OCI-LY7 (cell line): ENCODE data around the gene INHBE. TPM values are rescaled to one million over a fixed set of nuclear protein-coding genes. Genes with fewer than 3 reads are reported as not detected.
A peak's percentile ranks its signal among the peaks of the same experiment; 100 is the strongest.

Experiments used
- BruUV-seq: library from RNA; stranded (reverse); fragments of 400-500 nt; replicated peaks from 2 replicates; lab custom pipeline; 2021; lab: Mats Ljungman, UMichigan
- CTCF ChIA-PET: fragments of 300-600 bp; sonication (Branson Sonifier 250); formaldehyde crosslinking; loops from one replicate; lab custom pipeline; 2022; ENCODE audit warnings: antibody characterized with exemption; ENCODE audit not compliant: unreplicated experiment; lab: Charles Lee
- POLR2A ChIA-PET: fragments of 300-600 bp; sonication (Branson Sonifier 250); formaldehyde crosslinking; loops from one replicate; lab custom pipeline; 2022; ENCODE audit warnings: antibody characterized with exemption; lab: Charles Lee
- DNase-seq: peaks from one replicate; pipeline ENCODE4 v3.0.0-alpha.2; 2015; ENCODE audit warnings: low spot score
- H2AFZ ChIP-seq: fragments of 200-600 bp; sonication (generic), shearing (Covaris generic); 2 replicates; pipeline ENCODE4 v1.6.1; 2014; ENCODE audit warnings: mild to moderate bottlenecking, antibody characterized with exemption, low read length, moderate library complexity
- H3K27ac ChIP-seq: fragments of 200-600 bp; sonication (generic); 2 replicates; pipeline ENCODE4 v1.5.1; 2014; ENCODE audit warnings: mixed run types, low read depth, mild to moderate bottlenecking, moderate library complexity, low read length, inconsistent platforms; ENCODE audit not compliant: poor library complexity, severe bottlenecking
- H3K36me3 ChIP-seq: fragments of 200-600 bp; sonication (generic); 2 replicates; pipeline ENCODE4 v1.6.1; 2014; ENCODE audit warnings: mild to moderate bottlenecking, antibody characterized with exemption, low read length, moderate library complexity, mixed read lengths; ENCODE audit not compliant: insufficient read depth
- H3K4me1 ChIP-seq: fragments of 200-600 bp; sonication (generic); 2 replicates; pipeline ENCODE4 v1.5.1; 2014; ENCODE audit warnings: mild to moderate bottlenecking, low read length; ENCODE audit not compliant: insufficient read depth, poor library complexity, severe bottlenecking
- H3K4me2 ChIP-seq: fragments of 200-600 bp; sonication (generic); 2 replicates; pipeline ENCODE4 v1.6.1; 2014; ENCODE audit warnings: mild to moderate bottlenecking, low read length
- H3K4me3 ChIP-seq: fragments of 200-600 bp; sonication (generic); 2 replicates; pipeline ENCODE4 v1.5.1; 2014; ENCODE audit warnings: mild to moderate bottlenecking, low read depth, low read length; ENCODE audit not compliant: poor library complexity, severe bottlenecking
- H3K79me2 ChIP-seq: fragments of 200-600 bp; sonication (generic); 2 replicates; pipeline ENCODE4 v1.6.1; 2016; ENCODE audit warnings: low read depth, mild to moderate bottlenecking, low read length, moderate library complexity, mixed read lengths; ENCODE audit not compliant: insufficient read depth
- H3K9me2 ChIP-seq: fragments of 200-600 bp; sonication (generic); 2 replicates; pipeline ENCODE4 v1.6.1; 2016; ENCODE audit warnings: mild to moderate bottlenecking, low read length, mixed read lengths; ENCODE audit not compliant: insufficient read depth
- H3K9me3 ChIP-seq: fragments of 200-600 bp; sonication (generic); 2 replicates; pipeline ENCODE4 v1.6.1; 2014; ENCODE audit warnings: mild to moderate bottlenecking, mixed run types, low read length, mixed read lengths
- H4K20me1 ChIP-seq: fragments of 200-600 bp; sonication (generic); 2 replicates; pipeline ENCODE4 v1.6.1; 2014; ENCODE audit warnings: mild to moderate bottlenecking, antibody characterized with exemption, low read length, moderate library complexity, mixed read lengths; ENCODE audit not compliant: insufficient read depth
- EZH2phosphoT487 ChIP-seq: fragments of 200-600 bp; sonication (generic); IDR thresholded peaks from 2 replicates; pipeline ENCODE4 v1.6.1; 2018; ENCODE audit warnings: low read depth, borderline replicate concordance, mild to moderate bottlenecking, mixed run types, antibody characterized with exemption, low read length, moderate library complexity, mixed read lengths
- intact Hi-C: fragments of 100-400 bp; cut with micrococcal nuclease; formaldehyde crosslinking; loops from one replicate; pipeline ENCODE4 v1.10.0; 2022; ENCODE audit not compliant: unreplicated experiment
- total RNA-seq, 2 experiments: library from RNA; depleted of rRNA in 1 of 2; stranded (reverse); fragments of >200 nt in 1 of 2; shearing (Covaris generic) in 1 of 2; gene quantifications; 2 replicates each; pipeline ENCODE4 v1.2.3, GENCODE V29; 2014 to 2022
- TF ChIP-seq, protein P1 (sequence below): fragments of 200-600 bp; sonication (generic); conservative IDR thresholded peaks from 2 replicates; pipeline ENCODE4 v1.5.1; 2014; ENCODE audit warnings: mild to moderate bottlenecking, antibody characterized with exemption, low read length, moderate library complexity, mixed read lengths

The INHBE gene
- total RNA-seq, 2 experiments from 2014 or later = 3.2 to 4.0 TPM

DNA sequence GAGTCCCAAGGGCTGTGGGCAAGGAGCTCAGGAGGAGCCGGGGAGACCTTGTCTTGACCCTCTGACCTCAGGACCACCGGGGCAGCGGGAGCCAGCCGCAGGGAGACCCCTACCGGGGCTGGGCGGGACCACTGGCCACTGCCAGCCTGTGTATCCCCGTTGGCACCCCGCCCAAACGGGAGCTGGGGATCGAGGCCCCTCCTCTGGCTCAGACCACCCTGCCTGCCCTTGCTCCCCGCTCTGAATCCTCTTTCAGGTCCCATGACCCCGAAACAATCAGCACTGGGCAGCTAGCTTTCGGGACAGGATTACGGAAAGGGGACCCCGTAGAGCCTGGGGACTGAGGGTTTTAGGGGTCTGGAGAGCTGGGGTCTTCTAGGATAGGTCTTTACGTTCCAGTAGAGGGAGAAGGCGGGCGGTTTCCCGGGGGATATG lies 5.8 kb downstream of the INHBE start:
- H3K9me2 ChIP-seq = no peaks in the 10 kb centered on the region
- H2AFZ ChIP-seq = no peak overlapping the region; the same call in 1 of the 2 replicates
- H3K36me3 ChIP-seq = no peaks in the 10 kb centered on the region
- no peaks in the 10 kb centered on the region for H3K9me3 ChIP-seq
- H3K4me1 ChIP-seq = peaks cover 31% of the 10 kb centered on the region
- no peaks in the 10 kb centered on the region for H4K20me1 ChIP-seq
- H3K27ac ChIP-seq = peak overlapping the region; percentile 28
- no peaks in the 10 kb centered on the region for H3K79me2 ChIP-seq
- POLR2A ChIA-PET = interaction anchor here (1.2 kb wide), 2 partner anchors 19 to 231 kb away, joined by 3 to 5 read pairs; partner anchors contain the start of genes ARHGAP9 and SHMT2
- TF ChIP-seq EZH2phosphoT487 = no peak
- TF ChIP-seq, protein P1, sequence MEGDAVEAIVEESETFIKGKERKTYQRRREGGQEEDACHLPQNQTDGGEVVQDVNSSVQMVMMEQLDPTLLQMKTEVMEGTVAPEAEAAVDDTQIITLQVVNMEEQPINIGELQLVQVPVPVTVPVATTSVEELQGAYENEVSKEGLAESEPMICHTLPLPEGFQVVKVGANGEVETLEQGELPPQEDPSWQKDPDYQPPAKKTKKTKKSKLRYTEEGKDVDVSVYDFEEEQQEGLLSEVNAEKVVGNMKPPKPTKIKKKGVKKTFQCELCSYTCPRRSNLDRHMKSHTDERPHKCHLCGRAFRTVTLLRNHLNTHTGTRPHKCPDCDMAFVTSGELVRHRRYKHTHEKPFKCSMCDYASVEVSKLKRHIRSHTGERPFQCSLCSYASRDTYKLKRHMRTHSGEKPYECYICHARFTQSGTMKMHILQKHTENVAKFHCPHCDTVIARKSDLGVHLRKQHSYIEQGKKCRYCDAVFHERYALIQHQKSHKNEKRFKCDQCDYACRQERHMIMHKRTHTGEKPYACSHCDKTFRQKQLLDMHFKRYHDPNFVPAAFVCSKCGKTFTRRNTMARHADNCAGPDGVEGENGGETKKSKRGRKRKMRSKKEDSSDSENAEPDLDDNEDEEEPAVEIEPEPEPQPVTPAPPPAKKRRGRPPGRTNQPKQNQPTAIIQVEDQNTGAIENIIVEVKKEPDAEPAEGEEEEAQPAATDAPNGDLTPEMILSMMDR = no peak
- peak overlapping the region; percentile 77 for H3K4me3 ChIP-seq
- DNase-seq = no peak
- CTCF ChIA-PET = interaction anchor here (0.6 kb wide), 1 partner anchor 263 kb away, joined by 4 read pairs; no protein-coding TSS in a partner anchor
- intact Hi-C loops = loop anchor here (5.0 kb wide), 1 partner anchor 219 kb away; no protein-coding TSS in a partner anchor
- peak overlapping the region; percentile 90 for H3K4me2 ChIP-seq
- no TSS peak for BruUV-seq

GRCh38 chr12:57461276-57461916 lies 6.3 kb downstream of the INHBE start:
- Histone ChIP-seq H2AFZ (peak overlapping the region; percentile 63; the same call in 1 of the 2 replicates), H3K36me3 (no peaks in the 10 kb centered on the region), H3K9me3 (no peaks in the 10 kb centered on the region), H3K27ac (peak overlapping the region; percentile 67), H4K20me1 (no peaks in the 10 kb centered on the region), H3K4me2 (peak overlapping the region; percentile 90), H3K4me1 (peaks cover 26% of the 10 kb centered on the region), H3K4me3 (peak overlapping the region; percentile 77), H3K79me2 (no peaks in the 10 kb centered on the region), H3K9me2 (no peaks in the 10 kb centered on the region)
- POLR2A ChIA-PET = interaction anchor here (0.6 to 1.4 kb wide), 4 partner anchors 16 to 232 kb away, joined by 3 to 6 read pairs (median 4); partner anchors contain the start of genes ARHGAP9 and SHMT2
- BruUV-seq = no TSS peak
- intact Hi-C loops = loop anchor here (5.0 kb wide), 1 partner anchor 219 kb away; no protein-coding TSS in a partner anchor
- peak; percentile 69 for DNase-seq
- TF ChIP-seq EZH2phosphoT487 = no peak
- TF ChIP-seq, protein P1 = no peak
- CTCF ChIA-PET = interaction anchor here (0.6 to 1.1 kb wide), 2 partner anchors 13 to 263 kb away, joined by 3 to 4 read pairs; no protein-coding TSS in a partner anchor
